ENCODE results near the gene CD63. TPM values are rescaled to one million over a fixed set of nuclear protein-coding genes. Genes with fewer than 3 reads are reported as not detected.

The CD63 gene
- total RNA-seq, 1 experiment from 2014 or later: 879 TPM

- Histone ChIP-seq H3K27me3 (ENCODE audit: control insufficient read depth, insufficient read depth, low read length) (no peaks in the 10 kb centered on the region), H3K4me3 (ENCODE audit: low read depth in 2 of 2, low read length in 2 of 2) (peak overlapping the region; percentile 28 to 42; a peak in 3 of 4 replicates), H3K9me3 (ENCODE audit: control insufficient read depth, insufficient read depth, low read depth, low read length) (no peaks in the 10 kb centered on the region), H3K36me3 (ENCODE audit: control insufficient read depth, insufficient read depth, low read length) (no peaks in the 10 kb centered on the region), H3K27ac (ENCODE audit: low read length) (no peak overlapping the region), H3K4me1 (ENCODE audit: control insufficient read depth, insufficient read depth, low read length) (peaks cover 31% of the 10 kb centered on the region)
- TF ChIP-seq REST (IDR thresholded peaks at IDR 0.05; ENCODE audit: insufficient read depth in 1 of 2, low read depth in 2 of 2, low read length in 1 of 2): no peak
- TF ChIP-seq CTCF (IDR thresholded peaks at IDR 0.05): no peak
- no peak for TF ChIP-seq POLR2AphosphoS5 (IDR thresholded peaks at IDR 0.05; ENCODE audit: low read depth, low read length)
- no peak for TF ChIP-seq SIN3A (IDR thresholded peaks at IDR 0.05; ENCODE audit: borderline replicate concordance, insufficient read depth, low read depth, low read length)
- TF ChIP-seq TCF7L2 (IDR thresholded peaks at IDR 0.05; ENCODE audit: low read depth, low read length): no peak
- ATAC-seq (no peak), DNase-seq (ENCODE audit: low read depth, low spot score) (no peak)
- in situ Hi-C loops (cut with HindIII; ENCODE audit: low pct_unique_long_range_greater_than_20kb, low sequenced_read_pairs) (no loop called here), intact Hi-C loops (cut with micrococcal nuclease; ENCODE audit: unreplicated experiment) (loop anchor here (10.0 kb wide), 1 partner anchor 203 kb away; no protein-coding TSS in a partner anchor)
- no TSS peak for BruUV-seq (replicated peaks)
- ChIA-PET POLR2A (interaction anchor here (0.6 kb wide), 1 partner anchor 62 kb away, joined by 3 read pairs; no protein-coding TSS in a partner anchor), CTCF (no interaction called here)
Measured at GRCh38 chr12:55741931-55742680, 13.3 kb upstream of the CD63 start.

GRCh38 chr12:55739025-55739378 is 10.2 kb upstream of the CD63 start:
- BruUV-seq (replicated peaks): no TSS peak
- H3K36me3 ChIP-seq (ENCODE audit: control insufficient read depth, insufficient read depth, low read length): no peaks in the 10 kb centered on the region
- POLR2A ChIA-PET: interaction anchor here (0.8 to 1.3 kb wide), 2 partner anchors 10 to 79 kb away, joined by 4 to 5 read pairs; partner anchors contain the start of genes CD63, ORMDL2 and SARNP
- H3K4me3 ChIP-seq (ENCODE audit: low read depth in 2 of 2, low read length in 2 of 2): peak overlapping the region; percentile 44 to 73
- H3K27me3 ChIP-seq (ENCODE audit: control insufficient read depth, insufficient read depth, low read length): no peaks in the 10 kb centered on the region
- in situ Hi-C loops (cut with HindIII; ENCODE audit: low pct_unique_long_range_greater_than_20kb, low sequenced_read_pairs) (no loop called here), intact Hi-C loops (cut with micrococcal nuclease; ENCODE audit: unreplicated experiment) (loop anchor here (2.0 to 5.0 kb wide), 2 partner anchors 58 to 78 kb away; partner anchors contain the start of genes ORMDL2 and SARNP)
- ATAC-seq: no peak
- no peaks in the 10 kb centered on the region for H3K9me3 ChIP-seq (ENCODE audit: control insufficient read depth, insufficient read depth, low read depth, low read length)
- peaks cover 12% of the 10 kb centered on the region for H3K4me1 ChIP-seq (ENCODE audit: control insufficient read depth, insufficient read depth, low read length)
- CTCF ChIA-PET: interaction anchor here (0.6 to 2.7 kb wide), 13 partner anchors 9 to 1435 kb away, joined by 3 to 17 read pairs (median 6); partner anchors contain the start of genes ORMDL2, SARNP and SUOX
- H3K27ac ChIP-seq (ENCODE audit: low read length): no peak overlapping the region
- TF ChIP-seq CTCF (IDR thresholded peaks at IDR 0.05) (peak; percentile 47), SIN3A (IDR thresholded peaks at IDR 0.05; ENCODE audit: borderline replicate concordance, insufficient read depth, low read depth, low read length) (no peak)
- DNase-seq (ENCODE audit: low read depth, low spot score): no peak
